ENCODE data around the gene FKBP15.
"Not testable (repeated sequence)": the region's sequence is repeated elsewhere in the genome, so short reads cannot be mapped to it uniquely, and the experiment has no call there.

Gene FKBP15

DNA sequence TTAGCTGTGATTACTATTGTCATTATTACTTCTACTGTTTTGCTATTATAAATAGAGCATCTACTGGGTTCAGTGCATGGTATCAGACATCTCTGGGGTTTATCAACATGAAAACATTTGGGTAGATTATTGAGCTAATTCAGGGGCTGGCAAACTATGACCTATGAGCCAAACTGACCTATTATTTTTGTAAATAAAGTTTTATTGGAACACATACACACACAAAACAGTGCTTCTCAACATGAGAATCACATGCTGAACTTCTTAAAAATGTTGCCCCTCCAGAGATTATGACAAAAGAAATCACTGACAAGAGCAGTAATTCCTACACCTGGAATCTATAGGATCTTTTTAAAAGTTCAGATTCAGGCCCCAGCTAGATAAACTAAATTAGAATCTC is 39.9 kb downstream of the FKBP15 start:
- FAIRE-seq, result no peak

DNA sequence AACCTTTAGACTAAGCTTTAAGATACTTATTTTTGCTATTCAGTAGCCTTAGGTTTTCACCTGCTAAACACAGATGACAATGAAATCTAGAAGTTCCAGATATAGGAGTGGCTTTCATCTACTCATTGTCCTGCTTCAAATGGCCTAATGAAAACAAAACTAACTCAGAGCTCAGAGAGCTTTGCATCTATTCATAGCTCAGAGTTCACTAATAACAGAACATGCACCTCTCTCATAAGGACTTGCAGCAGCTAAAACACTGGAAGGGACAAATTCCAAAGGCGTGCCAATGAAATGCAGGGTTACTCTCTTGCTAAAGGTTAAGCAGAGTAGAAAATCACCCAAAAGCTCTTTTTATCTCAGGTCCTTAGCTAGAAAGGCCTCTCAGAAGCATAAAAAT is 41.2 kb downstream of the FKBP15 start:
- FAIRE-seq, result no peak

DNA sequence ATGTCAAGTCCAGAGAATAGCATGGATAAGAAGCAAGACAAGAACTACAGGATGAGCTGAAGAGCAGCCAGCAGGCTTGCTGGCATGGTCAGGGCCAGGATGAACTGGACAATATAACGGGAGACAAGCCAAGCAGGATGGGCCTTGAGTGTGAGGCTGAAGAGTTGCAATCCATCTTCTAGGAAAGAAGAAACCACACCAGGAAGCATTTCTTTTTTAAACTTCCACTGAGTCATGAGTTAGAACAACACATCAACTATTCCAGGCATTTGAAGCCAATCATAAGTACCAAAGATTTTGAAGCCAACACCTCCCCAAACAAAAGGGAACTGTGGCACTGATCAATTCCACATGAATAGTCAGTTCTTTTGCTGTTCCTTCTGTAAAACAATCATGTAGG is 43.0 kb downstream of the FKBP15 start:
- no peak for FAIRE-seq

DNA sequence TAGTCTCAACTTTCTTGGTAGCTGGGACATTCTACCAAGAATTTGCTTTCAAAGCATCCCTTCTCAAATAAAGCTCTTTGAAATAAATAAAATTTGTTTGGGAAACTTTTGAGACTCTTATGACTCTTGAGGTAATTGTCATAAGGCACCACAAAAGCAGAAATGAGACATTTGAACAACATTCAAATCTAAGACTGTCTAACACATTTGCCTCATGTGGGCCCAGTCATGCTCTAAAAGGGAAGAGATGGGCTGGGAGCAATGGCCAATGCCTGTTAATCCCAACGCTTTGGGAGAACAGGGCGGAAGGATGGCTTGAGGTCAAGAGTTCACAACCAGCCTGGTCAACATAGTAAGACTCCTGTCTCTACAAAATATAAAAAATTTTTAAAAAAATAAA is 43.8 kb downstream of the FKBP15 start:
- no peak for FAIRE-seq

DNA sequence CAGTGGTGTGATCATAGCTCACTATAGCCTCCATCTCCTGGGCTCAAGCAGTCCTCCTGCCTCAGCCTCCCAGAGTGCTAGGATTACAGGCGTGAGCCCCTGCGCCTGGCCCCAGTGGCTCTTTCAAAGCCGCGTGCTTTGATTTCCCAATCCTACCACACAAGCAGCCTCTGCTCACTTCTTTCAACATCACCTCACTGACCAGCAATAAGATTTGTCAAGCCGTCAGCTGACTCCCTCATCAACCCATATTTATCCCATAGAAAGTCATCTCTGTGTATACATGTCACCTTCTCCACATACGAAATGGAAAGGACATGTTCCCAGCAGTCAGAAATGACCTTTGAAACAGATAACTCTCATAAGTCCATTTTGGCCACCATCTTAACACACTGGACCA is 44.3 kb downstream of the FKBP15 start:
- no peak for FAIRE-seq

DNA sequence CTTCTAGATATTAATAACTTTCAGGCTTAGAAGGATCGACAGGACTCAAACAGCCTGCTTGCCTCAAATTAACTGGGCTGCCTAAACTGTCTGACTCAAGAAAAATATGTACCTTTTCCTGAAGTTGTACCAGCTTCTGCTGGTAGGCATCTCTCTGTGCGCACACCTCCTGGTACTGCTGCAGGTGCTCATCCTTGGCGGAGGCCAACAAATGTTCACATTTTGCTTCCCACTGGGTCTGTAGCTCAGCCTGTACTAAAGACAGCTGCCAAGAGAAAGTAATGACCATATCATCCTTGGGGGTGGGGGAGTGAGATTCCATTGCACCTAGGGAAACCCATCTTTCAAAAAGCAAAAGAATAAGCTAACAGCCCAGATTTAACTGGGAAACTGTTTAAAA is 47.7 kb downstream of the FKBP15 start:
- FAIRE-seq, result no peak

DNA sequence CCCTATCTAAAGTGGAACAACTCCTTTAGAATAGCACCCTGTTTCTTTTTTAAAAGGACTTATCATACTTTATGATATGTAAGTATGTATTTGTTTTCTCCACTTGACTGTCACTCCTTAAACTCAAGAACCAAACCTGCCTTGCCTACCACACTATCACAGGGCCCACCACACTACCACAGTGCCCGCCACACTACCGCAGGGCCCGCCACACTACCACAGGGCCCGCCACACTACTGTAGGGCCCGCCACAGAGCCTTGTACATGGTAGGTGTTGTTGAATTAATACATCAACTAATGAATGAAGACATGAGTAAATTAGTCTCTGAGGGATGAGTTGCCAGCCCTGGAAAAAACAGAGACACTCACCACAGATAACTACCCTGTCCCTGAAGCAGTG is 52.3 kb downstream of the FKBP15 start:
- FAIRE-seq, result no peak

DNA sequence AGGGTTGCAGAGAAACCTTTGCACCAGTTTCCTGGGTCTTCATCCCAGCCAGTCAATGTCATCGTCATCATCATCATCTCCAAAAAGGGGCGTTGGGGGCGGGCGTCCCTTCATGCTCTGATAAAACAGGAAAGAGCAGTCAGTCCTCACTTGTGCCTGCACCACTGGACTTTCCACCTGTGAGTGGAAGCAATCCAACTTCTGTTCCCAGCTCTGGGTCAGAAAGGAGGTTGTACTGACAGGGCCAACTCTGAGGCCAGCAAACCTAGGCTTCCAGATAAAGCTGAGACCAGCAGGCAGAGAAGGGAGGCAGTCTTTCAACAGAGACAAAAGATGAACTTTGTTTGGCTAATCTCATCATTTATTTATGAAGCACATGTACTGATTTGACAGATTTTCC is 55.0 kb downstream of the FKBP15 start:
- FAIRE-seq, result no peak

DNA sequence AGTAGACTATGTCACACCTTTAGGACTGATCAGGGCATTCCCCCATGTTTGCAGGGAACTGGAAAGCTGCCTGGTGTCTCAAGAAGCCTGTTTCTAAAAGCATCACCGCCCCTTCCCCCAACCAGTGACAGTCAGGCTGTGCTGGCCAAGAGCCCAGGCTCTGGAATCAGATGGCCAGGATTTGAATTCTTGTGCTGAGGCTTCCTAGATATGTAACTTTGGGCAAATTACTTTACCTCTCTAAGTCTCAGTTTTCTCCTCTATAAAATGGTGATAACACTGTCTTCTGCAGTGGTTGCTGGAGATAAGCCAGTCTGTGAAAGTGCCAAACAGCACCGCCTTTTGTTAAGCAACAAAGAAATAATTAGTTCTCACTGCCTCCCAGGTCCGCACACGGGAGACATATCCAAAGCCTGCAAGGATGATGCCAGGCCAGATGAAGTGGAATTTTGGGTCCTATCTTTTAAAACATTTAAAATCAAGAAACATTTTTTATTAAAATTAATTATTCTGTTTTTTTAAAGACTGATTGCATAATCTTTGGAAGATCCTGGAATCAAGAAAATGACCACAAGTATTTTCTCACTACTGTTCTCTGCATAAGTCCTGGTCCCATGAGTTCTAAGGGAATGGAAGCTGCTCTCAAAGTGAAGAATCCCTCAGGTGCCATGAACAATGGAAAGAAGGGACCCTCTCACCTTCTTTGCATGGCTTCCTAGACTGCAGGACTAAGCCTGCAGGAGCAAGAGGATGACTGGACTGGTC is 56.4 kb downstream of the FKBP15 start:
- no peak for FAIRE-seq

DNA sequence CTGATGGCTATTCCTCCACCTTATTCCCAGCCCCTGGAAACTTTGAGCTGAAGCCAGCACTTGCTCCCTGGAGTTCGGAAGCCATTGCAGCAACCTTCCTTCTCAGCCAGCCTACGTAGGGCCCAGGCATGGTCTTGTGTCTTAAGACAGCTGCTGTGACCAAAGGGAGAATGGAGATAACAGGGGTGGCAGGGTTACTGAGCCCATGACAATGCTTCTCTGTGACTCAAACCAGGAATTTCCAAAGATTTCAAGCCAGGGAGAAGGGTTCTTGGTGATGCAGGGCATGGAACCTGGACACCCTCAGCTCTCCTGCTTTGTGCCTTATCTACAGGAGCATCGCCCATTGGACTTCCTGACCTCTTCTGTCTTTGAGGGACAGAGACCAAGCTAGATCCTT is 58.1 kb downstream of the FKBP15 start:
- no peak for FAIRE-seq

DNA sequence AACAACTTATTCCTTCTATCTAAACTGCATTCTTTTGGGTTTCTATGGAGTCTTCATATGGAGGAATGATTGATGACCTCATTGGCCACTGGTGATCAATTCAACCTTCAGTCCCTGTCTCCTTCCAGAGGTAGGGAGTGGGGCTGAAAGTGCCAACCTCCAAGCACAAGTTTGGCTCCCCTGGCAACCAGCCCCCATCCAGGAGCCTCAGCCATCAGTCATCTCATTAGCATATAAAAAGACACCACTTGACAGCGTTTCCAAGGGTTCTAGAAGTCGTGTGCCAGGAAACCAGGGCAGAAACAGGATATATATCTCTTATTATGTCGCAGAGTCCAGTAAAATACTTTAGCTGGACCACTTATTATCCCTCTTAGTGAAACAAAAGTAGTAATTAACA is 60.5 kb downstream of the FKBP15 start:
- no peak for FAIRE-seq

DNA sequence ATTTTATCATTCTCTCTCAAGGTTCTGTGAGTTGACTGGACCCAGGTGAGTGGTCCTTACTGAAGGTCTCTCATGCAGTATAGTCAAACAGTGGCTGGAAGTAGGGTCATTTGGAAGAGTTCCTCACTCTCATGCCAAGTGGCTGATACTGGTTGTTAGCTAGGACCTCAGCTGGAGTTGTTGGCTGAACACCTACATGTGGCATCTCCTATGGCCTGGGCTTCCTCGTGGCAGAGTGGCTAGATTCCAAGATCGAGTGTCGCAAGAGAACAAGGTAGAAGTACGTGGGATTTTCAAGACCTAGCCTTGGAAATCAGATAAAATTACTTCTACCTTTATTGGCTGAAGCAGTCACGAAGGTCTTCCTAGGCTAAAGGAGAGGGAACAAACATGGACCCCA is 62.6 kb downstream of the FKBP15 start:
- FAIRE-seq, result no peak

DNA sequence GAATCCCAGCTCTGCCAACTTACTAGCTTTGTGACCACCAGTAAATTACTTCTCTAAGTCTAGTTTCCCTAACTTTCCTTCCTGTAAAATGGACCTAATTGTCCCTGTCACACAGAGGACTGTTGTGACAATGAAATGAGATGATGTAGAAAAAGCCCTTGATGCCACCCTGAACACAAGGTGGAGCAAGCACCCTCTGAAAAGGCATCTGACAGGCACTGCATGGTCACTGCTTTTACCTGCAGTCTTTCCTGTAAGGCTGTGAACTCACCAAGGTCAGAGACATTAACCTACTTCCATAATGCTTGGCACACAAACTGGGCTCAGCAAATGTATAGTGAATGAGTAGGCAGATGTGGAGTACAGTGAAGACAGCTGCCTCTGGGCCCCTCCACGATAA is 64.2 kb downstream of the FKBP15 start:
- FAIRE-seq, result no peak

DNA sequence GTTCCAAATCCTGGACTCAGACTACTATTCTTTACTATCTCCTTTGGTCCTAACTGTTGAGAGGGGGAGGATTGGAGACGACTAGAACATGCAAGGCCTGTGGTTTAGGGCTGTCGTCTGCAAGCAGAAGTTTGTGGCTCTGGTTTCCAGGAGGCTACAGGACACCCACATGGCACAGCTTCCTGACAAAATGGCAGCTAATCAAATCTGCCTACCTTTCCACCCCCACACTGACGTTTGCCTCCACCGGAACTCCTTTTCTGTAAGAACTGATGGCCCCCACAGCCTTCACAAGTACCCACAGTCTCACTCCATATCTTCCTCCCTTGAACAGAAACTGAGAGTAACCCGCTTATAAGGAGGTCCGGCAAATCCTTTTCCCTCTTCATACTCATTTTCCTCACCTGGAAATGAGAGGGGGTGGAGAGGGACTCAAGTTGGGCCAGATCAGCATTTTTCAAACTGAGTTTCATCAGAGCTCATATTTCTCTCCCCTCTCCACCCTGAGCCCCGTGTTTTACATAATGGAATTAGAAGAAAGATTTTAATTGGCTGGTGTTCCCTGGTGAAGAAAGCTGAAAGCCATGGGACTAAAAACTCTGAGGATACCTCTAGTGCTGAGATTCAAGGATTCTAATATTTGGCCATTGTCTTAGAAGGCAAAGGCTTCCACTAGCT is 65.0 kb downstream of the FKBP15 start:
- FAIRE-seq, result no peak

DNA sequence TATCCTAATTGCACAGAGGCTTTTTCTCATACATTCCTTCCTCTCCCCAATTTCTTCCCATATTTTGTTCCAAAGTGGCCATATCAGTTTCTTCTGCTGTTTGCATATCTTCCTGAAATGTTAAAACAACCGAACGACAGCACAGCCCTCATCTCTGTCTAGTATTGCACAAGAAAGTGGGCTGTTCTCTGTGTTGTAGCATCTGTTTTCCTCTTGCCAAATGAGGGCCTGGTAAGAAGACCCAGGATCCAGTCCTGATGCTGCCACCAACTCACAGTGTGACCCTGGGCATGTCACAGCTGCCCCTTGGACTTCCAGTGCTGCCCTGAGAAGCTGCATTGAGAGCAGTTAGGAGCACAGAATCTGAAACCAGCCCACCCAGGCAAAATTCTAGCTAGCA is 66.1 kb downstream of the FKBP15 start:
- no peak for FAIRE-seq

DNA sequence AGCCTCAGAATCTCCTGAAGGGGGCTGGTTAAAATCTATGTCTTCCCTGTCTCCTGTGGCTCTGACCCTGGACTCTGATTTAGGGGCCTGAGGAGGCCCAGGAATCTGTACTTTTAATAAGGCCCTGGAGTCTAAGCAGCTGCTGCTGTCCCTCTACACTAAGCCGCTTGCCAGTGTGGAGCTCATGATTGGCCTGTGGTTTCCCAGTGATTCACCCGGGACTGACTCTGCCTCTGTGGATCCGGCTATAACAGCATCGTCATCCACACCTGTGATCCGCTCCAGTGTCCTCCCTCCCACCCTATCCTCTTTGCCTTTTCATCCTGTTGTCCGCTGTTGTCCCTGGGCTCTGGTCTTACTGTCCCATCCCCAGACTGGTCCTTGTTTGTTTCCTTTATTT is 66.6 kb downstream of the FKBP15 start:
- no peak for FAIRE-seq

DNA sequence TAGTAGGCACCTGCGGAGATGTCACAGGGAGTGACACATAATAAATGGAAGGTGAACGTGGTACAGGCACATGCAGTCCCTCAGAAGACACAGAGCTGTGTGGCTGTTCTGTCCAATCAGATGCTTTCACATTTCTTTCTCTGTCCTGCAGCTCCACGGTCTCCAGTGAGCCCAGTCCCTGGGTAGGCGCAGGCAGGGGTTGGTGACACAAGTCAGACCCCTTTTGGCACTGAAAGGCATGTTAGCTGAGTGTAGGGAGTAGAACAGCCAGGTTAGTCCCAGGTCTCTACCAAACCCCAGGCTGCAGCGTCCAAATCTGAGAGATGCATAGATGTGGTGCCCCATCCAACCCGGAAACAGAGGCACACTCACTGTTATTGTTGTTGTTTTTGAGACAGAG is 67.5 kb downstream of the FKBP15 start:
- FAIRE-seq, result no peak

DNA sequence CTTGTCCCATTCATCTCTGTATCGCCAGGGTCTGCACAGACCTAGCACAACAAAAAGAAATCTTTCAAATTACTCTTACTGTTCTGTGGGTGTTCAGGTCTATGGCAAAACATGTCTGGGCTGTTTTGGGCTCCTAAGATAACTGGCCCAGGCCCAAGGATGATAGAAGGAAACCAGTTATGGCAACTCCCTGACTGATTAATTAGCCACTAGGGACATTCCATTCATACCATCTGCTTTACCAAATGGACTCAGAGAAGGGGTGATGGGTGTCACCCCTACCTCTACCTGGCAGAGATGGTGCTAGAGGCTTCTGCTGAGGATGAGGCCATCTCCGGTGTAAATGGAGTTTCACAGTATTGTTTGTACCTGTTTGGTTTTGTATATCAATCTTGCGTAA is 68.4 kb downstream of the FKBP15 start:
- FAIRE-seq, result no peak

DNA sequence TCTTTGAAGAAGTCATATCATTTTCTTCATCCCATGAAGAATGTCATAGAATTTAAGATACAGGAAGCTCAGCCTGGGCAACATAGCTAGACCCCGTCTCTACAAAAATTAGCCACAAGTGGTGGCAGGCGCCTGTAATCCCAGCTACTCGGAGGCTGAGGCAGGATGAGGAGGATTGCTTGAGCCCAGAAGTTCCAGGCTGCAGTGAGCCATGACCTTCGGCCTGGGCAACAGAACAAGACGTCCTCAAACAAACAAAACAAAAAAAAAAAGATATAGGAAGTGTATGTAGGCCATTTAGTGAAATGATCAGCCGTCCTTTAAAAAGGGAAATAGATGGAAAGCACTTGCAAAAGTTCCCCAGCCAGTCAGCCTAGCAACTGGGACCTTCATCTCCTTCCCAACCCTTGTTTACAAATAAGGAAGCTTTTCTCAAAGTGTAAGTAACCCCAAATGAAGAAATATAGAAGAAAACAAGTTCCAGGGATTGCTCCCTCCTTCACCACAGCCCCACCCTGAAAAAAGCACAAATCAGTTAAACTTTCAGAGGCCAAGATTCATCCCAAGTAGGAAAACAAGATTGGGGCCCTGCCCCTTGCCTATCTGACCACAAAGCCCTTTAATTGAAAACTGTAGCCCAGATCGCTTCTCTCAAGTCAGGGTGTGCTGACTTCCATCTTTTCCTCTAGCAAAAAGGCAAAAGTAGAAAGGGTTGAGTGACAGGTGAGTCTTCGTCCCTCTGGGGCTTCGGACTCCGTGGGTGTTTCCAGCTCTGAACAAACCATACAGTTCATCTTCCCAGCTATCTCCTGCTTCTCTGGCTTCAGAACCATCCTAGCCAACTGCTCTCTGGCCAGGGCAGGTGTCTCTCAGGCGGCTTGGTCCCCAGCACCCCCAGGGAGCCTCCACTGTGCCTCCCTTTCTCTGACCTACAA is 69.1 kb downstream of the FKBP15 start:
- FAIRE-seq, result no peak

DNA sequence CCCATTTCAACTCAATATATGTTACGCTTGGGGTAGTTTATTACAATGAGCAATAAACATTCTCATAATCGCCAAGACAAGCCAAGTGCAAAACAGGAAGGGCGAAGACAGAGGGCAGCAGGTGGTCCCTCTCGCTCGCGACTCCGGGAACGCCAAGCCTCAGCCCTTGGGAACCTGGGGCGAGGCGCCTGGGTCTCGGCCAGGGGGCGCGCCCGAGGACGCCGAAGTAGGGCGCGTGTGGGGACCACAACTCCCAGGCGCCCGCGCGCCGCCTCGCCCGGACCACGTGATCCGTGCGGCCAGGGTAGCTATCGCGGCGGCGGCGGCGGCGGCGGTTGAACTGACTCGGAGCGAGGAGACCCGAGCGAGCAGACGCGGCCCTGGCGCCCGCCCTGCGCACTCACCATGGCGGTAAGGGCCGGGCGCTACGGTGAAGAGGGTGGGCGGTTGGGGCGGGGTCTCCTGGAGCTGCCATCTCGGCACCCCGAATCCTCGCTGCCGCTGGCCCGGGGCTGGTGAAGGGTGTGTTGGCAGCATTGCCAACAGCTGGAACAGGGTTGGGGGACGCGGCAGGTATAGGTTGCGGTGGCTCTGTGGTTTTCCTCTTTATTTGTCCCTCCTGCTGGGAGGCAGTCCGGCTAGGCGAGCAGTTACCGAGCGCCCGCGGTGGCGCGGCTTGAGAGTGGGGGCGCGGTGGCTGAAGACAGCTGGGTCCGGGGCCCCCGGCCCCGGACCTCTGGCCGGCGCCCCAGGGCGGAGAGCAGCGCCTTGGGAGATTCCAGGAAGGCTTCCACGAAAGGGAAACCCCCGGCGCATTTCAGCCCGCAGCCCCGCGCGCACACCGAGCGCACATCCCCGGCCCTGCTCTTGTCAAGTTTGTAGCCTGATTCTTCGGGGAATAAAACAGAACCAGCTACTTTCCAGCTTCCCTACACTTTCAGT is 70.1 kb downstream of the FKBP15 start, which contains the start of gene SLC31A2:
SLC31A2 (plus strand) TSS at position 338 of the 942 bp plus-strand sequence; CDS start at position 406, 68 bp downstream.
- no peak for FAIRE-seq

DNA sequence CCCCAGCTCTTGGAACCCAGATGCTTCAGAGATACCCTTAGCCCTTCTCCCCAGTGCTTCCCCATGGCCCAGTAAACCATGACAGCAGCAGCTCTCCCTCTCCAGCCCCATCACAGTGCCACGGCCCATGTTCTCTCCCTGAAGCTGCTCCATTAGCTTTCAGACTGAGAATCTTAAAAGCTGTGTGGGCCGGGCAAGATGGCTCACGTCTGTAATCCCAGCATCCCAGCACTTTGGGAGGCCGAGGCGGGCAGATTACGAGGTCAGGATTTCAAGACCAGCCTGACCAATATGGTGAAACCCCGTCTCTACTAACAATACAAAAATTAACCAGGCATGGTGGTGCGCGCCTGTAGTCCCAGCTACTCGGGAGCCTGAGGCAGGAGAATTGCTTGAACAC is 71.5 kb downstream of the FKBP15 start:
- not testable (repeated sequence) for FAIRE-seq

DNA sequence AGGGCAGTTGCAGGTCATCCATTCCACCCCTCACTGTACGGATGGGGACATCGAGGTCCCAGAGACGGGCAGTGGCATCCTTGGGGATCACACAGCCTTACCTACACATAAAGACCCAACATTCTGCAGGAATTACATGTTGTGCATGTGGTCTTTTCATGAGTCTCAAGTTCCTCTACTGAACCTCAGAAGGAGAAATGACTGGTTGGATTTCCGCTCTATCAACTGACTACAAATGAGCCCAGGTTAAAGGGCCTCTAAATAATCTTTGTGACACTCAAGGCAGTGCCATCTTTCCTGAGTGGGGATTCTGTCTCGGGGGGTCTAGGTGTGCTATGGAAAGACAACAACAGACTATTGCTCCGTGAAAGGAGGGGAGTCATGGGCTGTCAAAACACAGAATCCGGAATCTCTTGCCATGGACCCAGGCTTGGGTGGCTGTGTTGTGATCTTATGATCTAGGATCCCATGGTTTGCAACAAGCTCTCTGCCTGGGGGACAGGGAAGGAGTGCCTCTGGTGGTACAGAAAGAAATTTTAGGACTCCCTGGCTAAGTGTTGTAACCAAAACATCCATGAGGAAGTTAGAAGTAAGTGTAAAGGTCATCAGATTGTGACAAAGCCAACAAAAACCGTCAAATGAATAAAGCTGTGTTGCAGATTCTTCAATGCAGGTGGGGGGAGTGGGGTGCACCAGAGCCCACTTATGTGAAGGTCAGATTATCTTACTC is 72.1 kb downstream of the FKBP15 start:
- FAIRE-seq, result no peak

Measured in G401.6 (cell line).